Measurements from ENCODE around the gene CCM2. TPM values are rescaled to one million over a fixed set of nuclear protein-coding genes. Genes with fewer than 3 reads are reported as not detected.
"Not testable (repeated sequence)": the region's sequence is repeated elsewhere in the genome, so short reads cannot be mapped to it uniquely, and the experiment has no call there.

The CCM2 gene
- total RNA-seq, 4 donors from 2014 or later, result 35.8 to 62.0 (median 51.9) TPM

GRCh38 chr7:44990109-44991023, 9.6 kb upstream of the CCM2 start:
- Histone ChIP-seq H3K27ac (peak overlapping the region in 2 of 4 donors; percentile 14 to 46), H3K4me3 (no peak overlapping the region), H3K36me3 (peaks cover 0 to 3% of the 10 kb centered on the region in 2 donors), H3K27me3 (no peaks in the 10 kb centered on the region), H3K9me3 (no peaks in the 10 kb centered on the region), H3K4me1 (peaks cover 0 to 18% (median 5%) of the 10 kb centered on the region in 3 donors)
- 45 to 75% methylated on average over 5 to 6 of the region's 9 CpGs for WGBS, 2 donors (ENCODE audit: low coverage in 1 of 2)
- TF ChIP-seq POLR2A (IDR thresholded peaks at IDR 0.05) (no peak), POLR2AphosphoS5 (IDR thresholded peaks at IDR 0.05) (no peak), CTCF (IDR thresholded peaks at IDR 0.05) (no peak), EP300 (IDR thresholded peaks at IDR 0.05) (no peak)
- ATAC-seq, result no peak

GRCh38 chr7:44992004-44992795, 7.8 kb upstream of the CCM2 start:
- not testable (repeated sequence) for ATAC-seq
- WGBS, 2 donors (ENCODE audit: low coverage in 1 of 2), result 77 to 90% methylated on average over 1 to 8 of the region's 21 CpGs

GRCh38 chr7:44994877-44995554, 5.0 kb upstream of the CCM2 start:
- 79 to 80% methylated on average over 5 of the region's 5 CpGs for WGBS, 2 donors (ENCODE audit: low coverage in 1 of 2)
- no peak for ATAC-seq
- peaks cover 0 to 9% (median 0%) of the 10 kb centered on the region in 3 donors for H3K4me1 ChIP-seq
- TF ChIP-seq POLR2AphosphoS5 (IDR thresholded peaks at IDR 0.05) (no peak), POLR2A (IDR thresholded peaks at IDR 0.05) (no peak), EP300 (IDR thresholded peaks at IDR 0.05) (no peak), CTCF (IDR thresholded peaks at IDR 0.05) (no peak)
- no peak overlapping the region for H3K27ac ChIP-seq
- no peaks in the 10 kb centered on the region for H3K9me3 ChIP-seq
- H3K27me3 ChIP-seq, result no peaks in the 10 kb centered on the region
- no peak overlapping the region for H3K4me3 ChIP-seq
- no peaks in the 10 kb centered on the region for H3K36me3 ChIP-seq

More at GRCh38 chr7:44992004-44992795, 7.8 kb upstream of the CCM2 start:
- not testable (repeated sequence) for H3K36me3 ChIP-seq, H3K4me3 ChIP-seq, H3K4me1 ChIP-seq, H3K9me3 ChIP-seq, H3K27me3 ChIP-seq, H3K27ac ChIP-seq

GRCh38 chr7:44995555-44996493, 4.2 kb upstream of the CCM2 start:
- TF ChIP-seq EP300 (IDR thresholded peaks at IDR 0.05) (no peak), POLR2AphosphoS5 (IDR thresholded peaks at IDR 0.05) (no peak), POLR2A (IDR thresholded peaks at IDR 0.05) (no peak), CTCF (IDR thresholded peaks at IDR 0.05) (no peak)
- H3K27me3 ChIP-seq, result no peaks in the 10 kb centered on the region
- H3K4me3 ChIP-seq, result no peak overlapping the region
- no peaks in the 10 kb centered on the region for H3K9me3 ChIP-seq
- ATAC-seq, result no peak
- H3K27ac ChIP-seq, result no peak overlapping the region
- peaks cover 0 to 10% (median 0%) of the 10 kb centered on the region in 3 donors for H3K4me1 ChIP-seq
- 89 to 93% methylated on average over 3 to 8 of the region's 8 CpGs for WGBS, 2 donors (ENCODE audit: low coverage in 1 of 2)
- H3K36me3 ChIP-seq, result no peaks in the 10 kb centered on the region
